Measurements from ENCODE around the gene ZNF710.
A peak's percentile ranks its signal among the peaks of the same experiment; 100 is the strongest.

Gene ZNF710

GRCh38 chr15:90038632-90039095, 37.5 kb downstream of the ZNF710 start:
- no peak for DNase-seq (ENCODE audit: low spot score)

DNA sequence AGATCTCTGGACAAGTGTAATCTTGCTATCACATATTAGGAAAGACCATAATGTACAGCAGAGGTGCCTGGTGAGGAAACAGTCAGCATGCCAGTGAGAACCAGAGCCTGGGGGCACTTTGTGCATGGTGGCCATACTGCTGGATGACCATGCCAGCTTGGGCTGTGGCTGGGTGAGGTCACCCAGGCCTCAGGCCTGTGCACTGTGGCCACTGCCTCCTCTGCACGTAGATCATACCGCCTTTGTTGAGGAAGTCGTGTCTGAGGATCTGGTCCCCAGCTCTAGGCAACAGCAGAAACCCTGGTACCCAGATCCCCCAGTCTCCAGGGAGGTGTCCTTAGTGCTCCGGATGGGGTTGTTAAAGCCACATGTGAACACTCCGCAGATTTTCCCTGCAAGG, 38.9 kb downstream of the ZNF710 start:
- no peak for DNase-seq (ENCODE audit: low spot score)

DNA sequence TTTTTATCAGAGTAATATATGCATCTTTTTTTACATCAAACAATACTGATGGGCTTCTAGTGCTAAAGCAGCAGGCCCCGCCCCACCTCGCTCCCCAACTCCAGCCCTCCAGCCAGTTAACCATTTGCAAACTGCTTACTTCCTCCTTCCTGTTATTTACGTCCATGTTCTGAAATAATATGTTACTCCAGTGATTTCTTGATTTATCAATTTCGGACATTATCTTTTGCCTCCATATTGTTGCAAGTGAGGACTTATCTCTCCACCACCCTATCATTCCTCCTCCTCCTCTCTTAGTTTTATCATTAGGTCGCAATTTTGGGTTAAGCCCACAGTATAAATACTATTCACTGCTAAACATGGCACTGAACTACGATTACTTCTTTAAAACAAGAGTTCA, 39.5 kb downstream of the ZNF710 start:
- DNase-seq (ENCODE audit: low spot score) = no peak

GRCh38 chr15:90042356-90042755, 41.2 kb downstream of the ZNF710 start:
- DNase-seq (ENCODE audit: low spot score) = no peak

- DNase-seq (ENCODE audit: low spot score) = no peak
Observed at GRCh38 chr15:90042766-90043529, 41.8 kb downstream of the ZNF710 start.

DNA sequence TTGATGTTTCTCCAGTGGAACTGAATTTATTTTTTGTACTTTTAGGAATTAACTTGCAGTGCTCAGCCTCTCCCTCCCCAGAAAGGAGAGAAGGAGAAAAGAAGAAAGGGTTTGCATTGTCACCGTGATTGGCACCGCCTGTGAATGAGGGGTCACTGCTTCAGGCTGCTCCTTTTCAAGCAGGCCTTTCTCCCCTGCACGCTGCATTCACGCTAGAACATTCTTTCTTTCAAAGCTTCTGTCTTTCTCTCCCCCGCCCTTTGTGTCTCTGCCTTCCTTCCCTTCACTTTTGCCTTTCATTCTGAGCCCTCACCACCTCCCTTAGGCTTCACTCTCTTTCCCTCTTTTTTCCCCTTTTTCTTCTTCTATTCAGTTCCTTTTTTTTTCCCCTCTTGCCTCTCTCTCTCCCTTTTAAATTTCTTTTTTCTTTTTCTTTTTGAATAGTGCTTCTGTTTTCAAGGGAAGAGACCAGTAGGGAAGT, 42.4 kb downstream of the ZNF710 start:
- no peak for DNase-seq (ENCODE audit: low spot score)

GRCh38 chr15:90044191-90044590, 43.1 kb downstream of the ZNF710 start:
- no peak for DNase-seq (ENCODE audit: low spot score)

DNA sequence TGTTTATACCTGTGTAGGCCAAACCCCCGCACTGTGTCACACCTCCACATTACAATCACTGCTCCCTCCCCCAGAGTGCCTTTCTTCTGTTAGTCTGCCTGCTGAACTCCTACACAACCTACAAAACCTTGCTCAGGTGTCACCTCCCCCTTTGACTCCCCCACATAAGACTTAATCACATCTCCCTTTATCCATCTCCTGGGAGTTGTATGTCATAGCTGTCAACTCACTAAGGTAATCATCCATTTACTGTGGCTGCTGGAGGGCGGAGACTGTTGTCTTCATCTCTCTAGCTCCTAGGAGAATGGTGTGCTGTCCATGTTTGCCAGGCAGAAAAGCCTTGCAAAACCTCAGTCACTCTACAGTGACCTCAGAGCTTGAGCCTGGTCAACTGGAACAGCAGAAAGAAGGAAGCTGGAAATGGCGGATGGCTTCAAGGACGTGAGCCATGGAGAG, 43.8 kb downstream of the ZNF710 start:
- no peak for DNase-seq (ENCODE audit: low spot score)

GRCh38 chr15:90046289-90046688, 45.2 kb downstream of the ZNF710 start:
- no peak for DNase-seq (ENCODE audit: low spot score)

GRCh38 chr15:90046911-90047392, 45.8 kb downstream of the ZNF710 start:
- no peak for DNase-seq (ENCODE audit: low spot score)

DNA sequence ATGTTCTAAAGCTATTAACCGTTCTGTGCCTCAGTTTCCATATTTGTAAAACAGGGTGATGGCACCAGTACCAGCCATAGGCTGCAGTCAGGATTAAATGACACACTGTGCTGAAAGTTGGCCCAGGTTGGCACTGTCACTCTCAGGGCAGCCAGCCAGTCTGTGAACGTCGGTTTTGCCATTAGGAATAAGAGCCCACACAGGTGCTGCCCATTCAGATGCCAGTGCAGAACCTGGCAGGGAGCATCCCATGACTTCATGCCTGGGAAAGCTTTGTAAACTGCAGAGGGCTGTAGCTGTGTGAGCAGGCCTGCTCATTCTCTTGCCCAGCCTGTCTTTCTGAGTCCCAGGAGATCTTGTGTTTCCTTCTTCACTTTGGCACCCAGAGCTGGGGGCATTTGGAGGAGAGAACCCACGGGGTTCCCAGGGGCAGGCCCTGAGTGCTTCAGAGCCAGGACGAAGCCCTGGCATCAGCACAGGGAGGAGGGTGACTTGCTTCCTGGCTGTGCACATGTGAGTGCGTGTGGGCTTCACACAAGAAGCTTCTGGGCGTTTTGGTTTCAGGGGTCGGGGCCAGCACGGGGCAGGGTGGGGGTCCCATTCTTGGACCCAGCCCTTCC, 46.9 kb downstream of the ZNF710 start:
- no peak for DNase-seq (ENCODE audit: low spot score)

DNA sequence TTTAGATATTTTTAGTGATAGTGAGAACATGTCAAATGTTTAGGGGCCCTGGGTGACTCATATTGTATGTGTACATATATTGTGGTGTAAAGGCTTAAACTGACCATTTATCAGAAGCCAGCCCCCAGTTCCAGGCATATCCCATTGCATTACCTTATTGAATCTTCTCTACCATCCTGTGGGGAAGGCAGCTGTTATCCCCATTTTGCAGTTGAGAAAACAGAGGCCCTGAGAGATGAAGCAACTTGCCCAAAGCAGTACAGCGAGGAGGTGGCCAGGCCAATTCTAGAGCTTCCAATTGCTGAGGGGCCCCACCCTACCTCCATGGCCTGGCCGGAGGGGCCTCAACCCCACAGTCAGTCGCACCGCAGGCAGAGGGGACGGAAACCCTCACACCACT, 47.9 kb downstream of the ZNF710 start:
- DNase-seq (ENCODE audit: low spot score) = no peak

DNA sequence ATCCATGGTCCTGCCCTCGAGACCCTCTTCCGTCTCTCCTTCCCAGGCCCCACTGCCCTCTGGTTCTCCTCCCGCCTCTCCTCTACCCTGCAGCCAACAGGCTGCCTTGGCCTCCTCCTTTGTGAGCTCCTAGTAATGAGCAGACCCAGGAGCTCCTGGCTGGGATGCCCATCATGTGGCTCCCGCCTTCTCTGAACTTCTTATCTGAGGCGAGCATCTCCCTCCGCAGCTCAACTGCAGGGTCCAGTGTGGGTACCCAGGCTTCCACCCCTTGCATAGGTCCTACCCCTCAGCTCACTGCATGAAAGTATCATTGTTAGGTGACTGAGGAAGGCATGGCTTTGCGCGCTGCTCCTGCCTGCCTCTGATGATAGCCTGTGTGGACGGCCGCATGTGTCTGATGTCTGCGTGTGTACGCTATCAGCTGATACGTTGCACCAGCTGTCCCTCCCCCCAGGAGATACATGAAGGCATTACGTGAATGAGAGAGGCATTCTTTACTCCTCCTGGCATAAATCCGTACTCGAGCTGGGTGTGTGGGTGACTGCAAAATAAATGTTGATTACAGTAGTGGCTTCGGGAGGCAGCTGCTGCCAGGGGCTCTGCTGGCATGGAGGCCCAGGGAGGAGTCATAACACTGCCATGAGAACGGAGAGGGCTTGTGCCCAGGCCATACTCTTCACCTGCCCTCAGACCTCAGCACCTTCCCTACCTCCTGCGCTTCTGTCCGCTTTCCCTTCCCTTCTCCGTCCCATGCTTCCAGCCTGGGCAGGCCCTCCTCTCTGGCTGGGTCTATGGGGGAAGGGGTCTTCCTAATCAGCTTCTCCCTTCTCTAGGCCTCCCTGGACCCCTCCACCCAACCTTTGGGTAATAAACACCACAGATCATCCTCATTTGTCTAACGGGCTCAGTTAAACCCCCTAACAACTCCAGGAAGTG, 48.8 kb downstream of the ZNF710 start:
- no peak for DNase-seq (ENCODE audit: low spot score)

DNA sequence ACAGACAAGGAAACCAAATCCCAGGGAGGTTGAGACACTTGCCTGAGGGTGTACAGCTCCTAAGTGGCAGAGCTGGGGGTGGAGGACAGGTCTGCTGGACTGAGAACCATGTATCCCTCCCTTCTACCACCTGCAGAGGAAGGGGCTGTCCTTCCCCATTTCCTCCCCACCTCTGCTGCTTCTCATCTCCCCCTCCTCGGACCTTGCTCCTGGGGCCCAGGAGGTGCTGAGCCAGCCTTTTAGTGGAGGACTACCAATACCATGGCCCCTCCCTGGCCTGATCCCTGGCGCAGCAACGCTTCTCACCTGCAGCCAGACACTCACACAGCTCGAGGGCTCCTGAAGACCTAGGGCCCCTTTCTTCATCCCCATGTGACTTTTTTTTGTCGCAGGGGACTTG, 50.8 kb downstream of the ZNF710 start:
- DNase-seq (ENCODE audit: low spot score) = no peak

DNA sequence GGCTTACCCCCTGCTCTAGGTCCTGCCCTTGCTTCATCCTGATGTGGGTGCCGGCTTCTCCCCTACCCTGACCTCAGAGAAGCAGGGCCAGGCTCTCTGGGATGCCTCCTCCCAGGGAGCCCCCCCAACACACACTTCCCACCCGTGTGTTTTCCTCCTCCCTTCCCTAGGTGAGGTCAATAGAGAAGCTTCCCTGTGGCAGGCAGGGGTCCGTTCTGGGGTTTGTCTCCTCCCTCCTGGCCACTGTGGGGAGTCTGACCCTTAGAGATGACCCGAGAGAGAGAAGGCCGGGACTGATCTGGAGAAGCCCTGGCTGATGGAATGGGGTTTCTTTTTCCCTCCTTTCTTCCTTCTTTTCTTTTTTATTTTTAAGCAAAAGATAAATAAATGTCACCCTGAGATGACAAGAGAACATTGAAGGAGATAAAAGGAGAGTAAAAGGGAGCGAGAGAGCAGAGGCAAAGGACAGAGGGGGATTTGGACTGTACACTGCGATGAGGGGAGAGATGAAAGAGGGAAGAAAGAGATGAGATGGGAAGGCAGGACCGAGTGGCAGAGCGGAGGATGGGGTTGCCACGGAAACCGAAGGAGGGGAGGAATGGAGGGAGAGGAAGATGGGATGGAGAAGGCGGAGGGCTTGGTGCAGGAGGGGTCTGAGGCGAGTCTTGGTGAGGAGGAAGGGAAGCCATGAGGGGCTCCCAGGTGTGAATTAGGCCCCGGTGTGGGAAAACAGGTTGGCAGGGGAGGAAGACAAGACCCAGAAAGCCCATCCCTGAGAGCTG, 52.8 kb downstream of the ZNF710 start:
- no peak for DNase-seq (ENCODE audit: low spot score)

GRCh38 chr15:90054618-90055097, 53.5 kb downstream of the ZNF710 start:
- peak; percentile 62 for DNase-seq (ENCODE audit: low spot score)

GRCh38 chr15:90055182-90055581, 54.1 kb downstream of the ZNF710 start:
- DNase-seq (ENCODE audit: low spot score) = no peak

GRCh38 chr15:90056529-90056928, 55.4 kb downstream of the ZNF710 start:
- no peak for DNase-seq (ENCODE audit: low spot score)

GRCh38 chr15:90058308-90058707, 57.2 kb downstream of the ZNF710 start:
- no peak for DNase-seq (ENCODE audit: low spot score)

- no peak for DNase-seq (ENCODE audit: low spot score)
Observed at GRCh38 chr15:90058775-90059174, 57.7 kb downstream of the ZNF710 start.
